Thoracic aorta (tissue), 2 donors: ENCODE results near the gene ZDHHC17. TPM values are rescaled to one million over a fixed set of nuclear protein-coding genes. Genes with fewer than 3 reads are reported as not detected.

ENCODE experiments used
- ATAC-seq: fragments of 150-250 bp; one replicate; pipeline ENCODE4 v1.8.0; 2017; ENCODE audit warnings: low read depth; ENCODE audit not compliant: insufficient number of reproducible peaks, low FRiP score
- DNase-seq: peaks from one replicate; pipeline ENCODE4 v3.0.0-alpha.2; 2020; ENCODE audit warnings: low spot score
- H3K27ac ChIP-seq, 2 donors: fragments of 200-600 bp; sonication (generic); 1 replicate in 1 of 2; 2 replicates in 1 of 2; pipeline ENCODE4 v1.5.1; 2016; ENCODE audit warnings: mild to moderate bottlenecking in 2 of 2, moderate library complexity in 2 of 2
- H3K27me3 ChIP-seq: fragments of 200-600 bp; sonication (generic); replicated peaks from 2 replicates; pipeline ENCODE4 v1.6.0; 2016; ENCODE audit warnings: mild to moderate bottlenecking; ENCODE audit not compliant: insufficient read depth
- H3K36me3 ChIP-seq: fragments of 200-600 bp; sonication (generic); one replicate; pipeline ENCODE4 v1.5.1; 2016
- H3K4me1 ChIP-seq, 2 donors: fragments of 200-600 bp; sonication (generic); 1 replicate in 1 of 2; 2 replicates in 1 of 2; pipeline versions ENCODE4 v1.5.1 to v1.6.0; 2016; ENCODE audit warnings: low read depth in 2 of 2, mild to moderate bottlenecking in 1 of 2; ENCODE audit not compliant: control insufficient read depth in 1 of 2
- H3K4me3 ChIP-seq: fragments of 200-600 bp; sonication (generic); 2 replicates; pipeline ENCODE4 v1.5.1; 2016; ENCODE audit warnings: mild to moderate bottlenecking
- H3K9me3 ChIP-seq: fragments of 200-600 bp; sonication (generic); 2 replicates; pipeline ENCODE4 v1.5.1; 2016
- CTCF ChIP-seq: fragments of 200-600 bp; sonication (generic); IDR thresholded peaks from one replicate; pipeline ENCODE4 v1.5.1; 2019; ENCODE audit warnings: antibody characterized with exemption
- total RNA-seq, 2 donors: library from RNA; depleted of rRNA; stranded (reverse); fragments of >200 nt; gene quantifications; one replicate each; pipeline versions ENCODE4 v1.1.0 to v1.2.3, GENCODE V29; 2016

The ZDHHC17 gene
- total RNA-seq, 2 donors from 2014 or later: 21.7 to 68.8 TPM

GRCh38 chr12:76739896-76740295 lies 24.0 kb upstream of the ZDHHC17 start:
- Histone ChIP-seq H3K36me3 (no peaks in the 10 kb centered on the region), H3K9me3 (peaks cover 3% of the 10 kb centered on the region), H3K27me3 (no peaks in the 10 kb centered on the region), H3K27ac (no peak overlapping the region), H3K4me3 (no peak overlapping the region), H3K4me1 (no peaks in the 10 kb centered on the region)
- DNase-seq (no peak), ATAC-seq (no peak)
- no peak for TF ChIP-seq CTCF

- Histone ChIP-seq H3K27ac (no peak overlapping the region), H3K27me3 (no peaks in the 10 kb centered on the region), H3K9me3 (peaks cover 3% of the 10 kb centered on the region), H3K4me3 (no peak overlapping the region), H3K4me1 (no peaks in the 10 kb centered on the region), H3K36me3 (no peaks in the 10 kb centered on the region)
- DNase-seq (no peak), ATAC-seq (no peak)
- no peak for TF ChIP-seq CTCF
These were observed 23.4 kb upstream of the ZDHHC17 start for GRCh38 chr12:76740501-76740900.

GRCh38 chr12:76745343-76745742 lies 18.6 kb upstream of the ZDHHC17 start:
- Histone ChIP-seq H3K36me3 (no peaks in the 10 kb centered on the region), H3K9me3 (no peaks in the 10 kb centered on the region), H3K4me3 (no peak overlapping the region), H3K27ac (no peak overlapping the region), H3K4me1 (no peaks in the 10 kb centered on the region), H3K27me3 (no peaks in the 10 kb centered on the region)
- no peak for TF ChIP-seq CTCF
- no peak for DNase-seq
- ATAC-seq: no peak

- Histone ChIP-seq H3K4me1 (no peaks in the 10 kb centered on the region), H3K4me3 (no peak overlapping the region), H3K27me3 (no peaks in the 10 kb centered on the region), H3K36me3 (no peaks in the 10 kb centered on the region), H3K9me3 (no peaks in the 10 kb centered on the region), H3K27ac (no peak overlapping the region)
- no peak for TF ChIP-seq CTCF
- ATAC-seq (no peak), DNase-seq (no peak)
These were observed 17.4 kb upstream of the ZDHHC17 start for GRCh38 chr12:76746516-76746915.

GRCh38 chr12:76747245-76747644 lies 16.7 kb upstream of the ZDHHC17 start:
- ATAC-seq (no peak), DNase-seq (no peak)
- H3K27ac ChIP-seq: no peak overlapping the region
- no peaks in the 10 kb centered on the region for H3K9me3 ChIP-seq
- H3K36me3 ChIP-seq: no peaks in the 10 kb centered on the region
- TF ChIP-seq CTCF: no peak
- H3K4me3 ChIP-seq: no peak overlapping the region
- H3K27me3 ChIP-seq: no peaks in the 10 kb centered on the region
- no peaks in the 10 kb centered on the region for H3K4me1 ChIP-seq
